ENCODE results near the gene PAK6. TPM values are rescaled to one million over a fixed set of nuclear protein-coding genes. Genes with fewer than 3 reads are reported as not detected.
A peak's percentile ranks its signal among the peaks of the same experiment; 100 is the strongest.

Gene PAK6
- total and polyA plus RNA-seq, 4 donors = 0.05 to 0.17 (median 0.10) TPM

- Histone ChIP-seq H3K4me1 (ENCODE audit: control insufficient read depth in 4 of 4, insufficient read depth in 4 of 4, low read length in 3 of 4) (peaks cover 7 to 15% (median 10%) of the 10 kb centered on the region in 4 donors), H3K9ac (ENCODE audit: low read depth in 1 of 2, low read length in 2 of 2) (no peak overlapping the region), H3K4me3 (ENCODE audit: low read depth in 1 of 3, low read length in 3 of 3) (no peak overlapping the region), H3K36me3 (ENCODE audit: control insufficient read depth in 4 of 4, insufficient read depth in 3 of 4, low read depth in 1 of 4, low read length in 3 of 4) (no peaks in the 10 kb centered on the region), H3K27me3 (ENCODE audit: control insufficient read depth in 4 of 4, insufficient read depth in 4 of 4, low read length in 3 of 4) (no peaks in the 10 kb centered on the region), H3K9me3 (ENCODE audit: control insufficient read depth in 4 of 4, low read length in 3 of 4) (no peaks in the 10 kb centered on the region), H3K27ac (ENCODE audit: low read depth in 1 of 2, low read length in 2 of 2) (no peak overlapping the region)
- no peak for DNase-seq (ENCODE audit: low spot score)
- WGBS = 75% methylated on average over 25 of the region's 25 CpGs
- peak; percentile 48 to 78 for TF ChIP-seq HNF4A (conservative IDR thresholded peaks at IDR 0.05)
- TF ChIP-seq, protein P1, sequence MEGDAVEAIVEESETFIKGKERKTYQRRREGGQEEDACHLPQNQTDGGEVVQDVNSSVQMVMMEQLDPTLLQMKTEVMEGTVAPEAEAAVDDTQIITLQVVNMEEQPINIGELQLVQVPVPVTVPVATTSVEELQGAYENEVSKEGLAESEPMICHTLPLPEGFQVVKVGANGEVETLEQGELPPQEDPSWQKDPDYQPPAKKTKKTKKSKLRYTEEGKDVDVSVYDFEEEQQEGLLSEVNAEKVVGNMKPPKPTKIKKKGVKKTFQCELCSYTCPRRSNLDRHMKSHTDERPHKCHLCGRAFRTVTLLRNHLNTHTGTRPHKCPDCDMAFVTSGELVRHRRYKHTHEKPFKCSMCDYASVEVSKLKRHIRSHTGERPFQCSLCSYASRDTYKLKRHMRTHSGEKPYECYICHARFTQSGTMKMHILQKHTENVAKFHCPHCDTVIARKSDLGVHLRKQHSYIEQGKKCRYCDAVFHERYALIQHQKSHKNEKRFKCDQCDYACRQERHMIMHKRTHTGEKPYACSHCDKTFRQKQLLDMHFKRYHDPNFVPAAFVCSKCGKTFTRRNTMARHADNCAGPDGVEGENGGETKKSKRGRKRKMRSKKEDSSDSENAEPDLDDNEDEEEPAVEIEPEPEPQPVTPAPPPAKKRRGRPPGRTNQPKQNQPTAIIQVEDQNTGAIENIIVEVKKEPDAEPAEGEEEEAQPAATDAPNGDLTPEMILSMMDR (IDR thresholded peaks at IDR 0.05; ENCODE audit: low read depth, low read length, missing input control) = no peak
- TF ChIP-seq SP1 (IDR thresholded peaks at IDR 0.05) = peak; percentile 55
- TF ChIP-seq RXRA (IDR thresholded peaks at IDR 0.05) = peak in 1 of 2 donors; percentile 72
These were observed 33.0 kb downstream of the PAK6 start for GRCh38 chr15:40271685-40272484.

DNA sequence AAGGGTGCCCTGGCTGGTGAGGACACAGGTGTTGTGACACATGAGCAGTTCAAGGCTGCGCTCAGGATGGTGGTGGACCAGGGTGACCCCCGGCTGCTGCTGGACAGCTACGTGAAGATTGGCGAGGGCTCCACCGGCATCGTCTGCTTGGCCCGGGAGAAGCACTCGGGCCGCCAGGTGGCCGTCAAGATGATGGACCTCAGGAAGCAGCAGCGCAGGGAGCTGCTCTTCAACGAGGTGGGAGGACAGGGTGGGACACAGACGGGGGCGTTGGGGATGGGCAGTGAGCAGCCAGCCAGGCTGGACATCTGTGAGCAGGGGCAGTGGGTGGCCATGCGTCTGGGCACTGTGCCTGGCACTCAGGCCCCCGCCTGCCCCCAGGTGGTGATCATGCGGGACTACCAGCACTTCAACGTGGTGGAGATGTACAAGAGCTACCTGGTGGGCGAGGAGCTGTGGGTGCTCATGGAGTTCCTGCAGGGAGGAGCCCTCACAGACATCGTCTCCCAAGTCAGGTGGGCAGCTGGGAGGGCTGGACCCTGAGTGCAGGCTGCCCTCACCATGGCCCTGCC lies 33.7 kb downstream of the PAK6 start:
- H3K4me1 ChIP-seq (ENCODE audit: control insufficient read depth in 4 of 4, insufficient read depth in 4 of 4, low read length in 3 of 4) = peaks cover 7 to 15% (median 10%) of the 10 kb centered on the region in 4 donors
- 85% methylated on average over 20 of the region's 20 CpGs for WGBS
- no peak for DNase-seq (ENCODE audit: low spot score)
- TF ChIP-seq GABPA (IDR thresholded peaks at IDR 0.05 in 1 of 2, conservative IDR thresholded peaks at IDR 0.05 in 1 of 2) (no peak), HNF4G (IDR thresholded peaks at IDR 0.05) (no peak), RAD21 (IDR thresholded peaks at IDR 0.05) (peak in 1 of 2 donors; percentile 24)
- TF ChIP-seq, protein P2, sequence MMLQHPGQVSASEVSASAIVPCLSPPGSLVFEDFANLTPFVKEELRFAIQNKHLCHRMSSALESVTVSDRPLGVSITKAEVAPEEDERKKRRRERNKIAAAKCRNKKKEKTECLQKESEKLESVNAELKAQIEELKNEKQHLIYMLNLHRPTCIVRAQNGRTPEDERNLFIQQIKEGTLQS (IDR thresholded peaks at IDR 0.05) = no peak
- no peaks in the 10 kb centered on the region for H3K9me3 ChIP-seq (ENCODE audit: control insufficient read depth in 4 of 4, low read length in 3 of 4)
- H3K27ac ChIP-seq (ENCODE audit: low read depth in 1 of 2, low read length in 2 of 2) = no peak overlapping the region
- H3K36me3 ChIP-seq (ENCODE audit: control insufficient read depth in 4 of 4, insufficient read depth in 3 of 4, low read depth in 1 of 4, low read length in 3 of 4) = no peaks in the 10 kb centered on the region
- no peak overlapping the region for H3K4me3 ChIP-seq (ENCODE audit: low read depth in 1 of 3, low read length in 3 of 3)
- no peak overlapping the region for H3K9ac ChIP-seq (ENCODE audit: low read depth in 1 of 2, low read length in 2 of 2)
- no peaks in the 10 kb centered on the region for H3K27me3 ChIP-seq (ENCODE audit: control insufficient read depth in 4 of 4, insufficient read depth in 4 of 4, low read length in 3 of 4)

GRCh38 chr15:40273428-40273827 lies 34.6 kb downstream of the PAK6 start:
- no peak overlapping the region for H3K9ac ChIP-seq (ENCODE audit: low read depth in 1 of 2, low read length in 2 of 2)
- H3K27ac ChIP-seq (ENCODE audit: low read depth in 1 of 2, low read length in 2 of 2) = no peak overlapping the region
- H3K36me3 ChIP-seq (ENCODE audit: control insufficient read depth in 4 of 4, insufficient read depth in 3 of 4, low read depth in 1 of 4, low read length in 3 of 4) = no peaks in the 10 kb centered on the region
- no peaks in the 10 kb centered on the region for H3K9me3 ChIP-seq (ENCODE audit: control insufficient read depth in 4 of 4, low read length in 3 of 4)
- DNase-seq (ENCODE audit: low spot score) = no peak
- H3K4me3 ChIP-seq (ENCODE audit: low read depth in 1 of 3, low read length in 3 of 3) = no peak overlapping the region
- H3K27me3 ChIP-seq (ENCODE audit: control insufficient read depth in 4 of 4, insufficient read depth in 4 of 4, low read length in 3 of 4) = no peaks in the 10 kb centered on the region
- peaks cover 7 to 16% (median 11%) of the 10 kb centered on the region in 4 donors for H3K4me1 ChIP-seq (ENCODE audit: control insufficient read depth in 4 of 4, insufficient read depth in 4 of 4, low read length in 3 of 4)
- 89% methylated on average over 9 of the region's 9 CpGs for WGBS
- TF ChIP-seq, protein P3, sequence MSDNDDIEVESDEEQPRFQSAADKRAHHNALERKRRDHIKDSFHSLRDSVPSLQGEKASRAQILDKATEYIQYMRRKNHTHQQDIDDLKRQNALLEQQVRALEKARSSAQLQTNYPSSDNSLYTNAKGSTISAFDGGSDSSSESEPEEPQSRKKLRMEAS (IDR thresholded peaks at IDR 0.05) = no peak
- TF ChIP-seq, protein P2 (IDR thresholded peaks at IDR 0.05) = no peak
- TF ChIP-seq TAF1 (conservative IDR thresholded peaks at IDR 0.05) (no peak), NR2F2 (IDR thresholded peaks at IDR 0.05) (no peak), RAD21 (IDR thresholded peaks at IDR 0.05) (no peak), RXRA (IDR thresholded peaks at IDR 0.05) (no peak), GABPA (IDR thresholded peaks at IDR 0.05 in 1 of 2, conservative IDR thresholded peaks at IDR 0.05 in 1 of 2) (no peak), JUND (IDR thresholded peaks at IDR 0.05) (no peak), HNF4A (conservative IDR thresholded peaks at IDR 0.05) (no peak), YY1 (IDR thresholded peaks at IDR 0.05) (no peak), SP1 (IDR thresholded peaks at IDR 0.05) (no peak), EGR1 (IDR thresholded peaks at IDR 0.05; ENCODE audit: low read depth in 2 of 2) (no peak)
- TF ChIP-seq, protein P4, sequence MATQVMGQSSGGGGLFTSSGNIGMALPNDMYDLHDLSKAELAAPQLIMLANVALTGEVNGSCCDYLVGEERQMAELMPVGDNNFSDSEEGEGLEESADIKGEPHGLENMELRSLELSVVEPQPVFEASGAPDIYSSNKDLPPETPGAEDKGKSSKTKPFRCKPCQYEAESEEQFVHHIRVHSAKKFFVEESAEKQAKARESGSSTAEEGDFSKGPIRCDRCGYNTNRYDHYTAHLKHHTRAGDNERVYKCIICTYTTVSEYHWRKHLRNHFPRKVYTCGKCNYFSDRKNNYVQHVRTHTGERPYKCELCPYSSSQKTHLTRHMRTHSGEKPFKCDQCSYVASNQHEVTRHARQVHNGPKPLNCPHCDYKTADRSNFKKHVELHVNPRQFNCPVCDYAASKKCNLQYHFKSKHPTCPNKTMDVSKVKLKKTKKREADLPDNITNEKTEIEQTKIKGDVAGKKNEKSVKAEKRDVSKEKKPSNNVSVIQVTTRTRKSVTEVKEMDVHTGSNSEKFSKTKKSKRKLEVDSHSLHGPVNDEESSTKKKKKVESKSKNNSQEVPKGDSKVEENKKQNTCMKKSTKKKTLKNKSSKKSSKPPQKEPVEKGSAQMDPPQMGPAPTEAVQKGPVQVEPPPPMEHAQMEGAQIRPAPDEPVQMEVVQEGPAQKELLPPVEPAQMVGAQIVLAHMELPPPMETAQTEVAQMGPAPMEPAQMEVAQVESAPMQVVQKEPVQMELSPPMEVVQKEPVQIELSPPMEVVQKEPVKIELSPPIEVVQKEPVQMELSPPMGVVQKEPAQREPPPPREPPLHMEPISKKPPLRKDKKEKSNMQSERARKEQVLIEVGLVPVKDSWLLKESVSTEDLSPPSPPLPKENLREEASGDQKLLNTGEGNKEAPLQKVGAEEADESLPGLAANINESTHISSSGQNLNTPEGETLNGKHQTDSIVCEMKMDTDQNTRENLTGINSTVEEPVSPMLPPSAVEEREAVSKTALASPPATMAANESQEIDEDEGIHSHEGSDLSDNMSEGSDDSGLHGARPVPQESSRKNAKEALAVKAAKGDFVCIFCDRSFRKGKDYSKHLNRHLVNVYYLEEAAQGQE (IDR thresholded peaks at IDR 0.05) = no peak
- TF ChIP-seq, protein P1 (IDR thresholded peaks at IDR 0.05; ENCODE audit: low read depth, low read length, missing input control) = no peak

Measured in liver (tissue), 9 donors.